ENCODE measurements around the gene TNRC6B. TPM values are rescaled to one million over a fixed set of nuclear protein-coding genes. Genes with fewer than 3 reads are reported as not detected.

Gene TNRC6B
- total and polyA plus RNA-seq, 8 donors = 13.7 to 40.7 (median 15.7) TPM

- peaks cover 0 to 21% of the 10 kb centered on the region in 2 donors for H3K4me1 ChIP-seq
- intact Hi-C loops (cut with DNase I) = loop anchor here in 1 of 2 donors (10.0 kb wide), 1 partner anchor 287 kb away; no protein-coding TSS in a partner anchor
- ATAC-seq = no peak
These were observed 154.0 kb downstream of the TNRC6B start for GRCh38 chr22:40331706-40332105.

GRCh38 chr22:40332319-40332781 is 154.6 kb downstream of the TNRC6B start:
- DNase-seq (no peak), ATAC-seq (no peak)
- Histone ChIP-seq H3K4me3 (no peak overlapping the region), H3K9me3 (no peaks in the 10 kb centered on the region), H3K4me1 (peaks cover 0 to 23% of the 10 kb centered on the region in 2 donors), H3K27ac (no peak overlapping the region), H3K27me3 (no peaks in the 10 kb centered on the region), H3K36me3 (peaks cover 0 to 18% of the 10 kb centered on the region in 2 donors)
- TF ChIP-seq CTCF (IDR thresholded peaks at IDR 0.05) = no peak
- intact Hi-C loops (cut with DNase I) = loop anchor here in 1 of 2 donors (10.0 kb wide), 1 partner anchor 288 kb away; no protein-coding TSS in a partner anchor

More at GRCh38 chr22:40331706-40332105, 154.0 kb downstream of the TNRC6B start:
- TF ChIP-seq CTCF (IDR thresholded peaks at IDR 0.05) = no peak
- H3K9me3 ChIP-seq = no peaks in the 10 kb centered on the region
- H3K36me3 ChIP-seq = peaks cover 0 to 18% of the 10 kb centered on the region in 2 donors
- H3K4me3 ChIP-seq = no peak overlapping the region
- no peak overlapping the region for H3K27ac ChIP-seq
- no peaks in the 10 kb centered on the region for H3K27me3 ChIP-seq
- DNase-seq = no peak

- Histone ChIP-seq H3K27ac (no peak overlapping the region), H3K4me1 (peaks cover 0 to 23% of the 10 kb centered on the region in 2 donors), H3K36me3 (peaks cover 0 to 18% of the 10 kb centered on the region in 2 donors), H3K9me3 (no peaks in the 10 kb centered on the region), H3K4me3 (no peak overlapping the region), H3K27me3 (no peaks in the 10 kb centered on the region)
- intact Hi-C loops (cut with DNase I) = loop anchor here in 1 of 2 donors (10.0 kb wide), 1 partner anchor 289 kb away; no protein-coding TSS in a partner anchor
- TF ChIP-seq CTCF (IDR thresholded peaks at IDR 0.05) = no peak
- ATAC-seq = no peak
- no peak for DNase-seq
These were observed 156.3 kb downstream of the TNRC6B start for GRCh38 chr22:40334060-40334459.

GRCh38 chr22:40334899-40335298 is 157.2 kb downstream of the TNRC6B start:
- Histone ChIP-seq H3K9me3 (no peaks in the 10 kb centered on the region), H3K4me3 (no peak overlapping the region), H3K36me3 (peaks cover 0 to 18% of the 10 kb centered on the region in 2 donors), H3K27ac (no peak overlapping the region), H3K4me1 (peaks cover 0 to 23% of the 10 kb centered on the region in 2 donors), H3K27me3 (no peaks in the 10 kb centered on the region)
- no peak for DNase-seq
- ATAC-seq = no peak
- intact Hi-C loops (cut with DNase I) = loop anchor here in 1 of 2 donors (10.0 kb wide), 1 partner anchor 290 kb away; no protein-coding TSS in a partner anchor
- no peak for TF ChIP-seq CTCF (IDR thresholded peaks at IDR 0.05)

GRCh38 chr22:40335358-40335757 is 157.6 kb downstream of the TNRC6B start:
- no peak for TF ChIP-seq CTCF (IDR thresholded peaks at IDR 0.05)
- DNase-seq (no peak), ATAC-seq (no peak)
- intact Hi-C loops (cut with DNase I) = loop anchor here in 1 of 2 donors (10.0 kb wide), 1 partner anchor 291 kb away; no protein-coding TSS in a partner anchor
- Histone ChIP-seq H3K27me3 (no peaks in the 10 kb centered on the region), H3K9me3 (no peaks in the 10 kb centered on the region), H3K27ac (no peak overlapping the region), H3K4me1 (peaks cover 0 to 23% of the 10 kb centered on the region in 2 donors), H3K36me3 (peaks cover 0 to 14% of the 10 kb centered on the region in 2 donors), H3K4me3 (no peak overlapping the region)
